DMS53 treated with DMSO at 0.1 percent for 48 hours (cell line): ENCODE results near the gene SIX3.
A peak's percentile ranks its signal among the peaks of the same experiment; 100 is the strongest.

Experiments
- DNase-seq: peaks from one replicate; lab custom pipeline; 2025; ENCODE audit not compliant: unreplicated experiment; lab: John Stamatoyannopoulos, UW

SIX3 gene

DNA sequence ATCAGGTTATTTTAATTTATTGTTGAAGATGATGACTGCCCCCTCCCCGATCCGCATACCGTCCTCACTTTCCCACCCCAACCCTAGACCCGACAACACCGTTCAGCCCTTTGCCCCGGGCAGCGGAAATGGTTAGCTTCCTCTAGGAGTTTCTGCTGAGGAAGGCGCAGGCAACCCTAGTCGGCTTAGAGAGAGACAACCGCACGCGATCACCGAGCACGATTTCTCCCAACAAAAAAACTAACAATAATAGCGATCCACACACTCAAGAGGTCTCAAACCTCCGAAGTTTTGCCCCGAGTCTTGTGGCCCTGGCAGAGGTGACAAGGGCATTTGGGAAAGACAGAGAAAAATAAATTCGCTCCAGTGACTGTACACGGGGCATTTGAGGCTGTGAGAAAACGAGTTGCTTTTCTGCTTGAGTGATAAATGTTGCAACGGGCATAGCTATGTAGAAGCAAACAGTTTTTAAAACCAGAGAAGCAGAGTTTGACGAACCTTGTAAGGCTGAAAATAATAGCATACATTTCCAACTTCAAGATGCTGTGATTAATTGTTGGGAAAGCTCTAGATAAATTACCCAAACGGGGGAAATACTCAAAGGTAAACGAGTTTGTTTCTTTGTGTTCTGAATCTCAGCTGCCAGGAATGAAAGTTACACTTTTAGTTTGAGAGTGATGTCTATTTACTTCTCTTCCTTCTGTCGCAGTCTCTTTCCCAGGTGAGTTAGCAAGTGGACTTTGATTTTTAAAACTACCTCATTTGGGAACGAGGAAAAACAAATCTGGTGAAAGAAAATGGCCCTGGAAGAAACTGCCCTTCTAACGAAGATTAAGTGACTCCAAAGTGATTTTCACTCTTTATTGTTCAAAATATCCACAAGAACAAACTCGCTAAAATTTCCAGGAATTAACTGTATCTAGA, 11.0 kb upstream of the SIX3 start:
- DNase-seq = no peak

DNA sequence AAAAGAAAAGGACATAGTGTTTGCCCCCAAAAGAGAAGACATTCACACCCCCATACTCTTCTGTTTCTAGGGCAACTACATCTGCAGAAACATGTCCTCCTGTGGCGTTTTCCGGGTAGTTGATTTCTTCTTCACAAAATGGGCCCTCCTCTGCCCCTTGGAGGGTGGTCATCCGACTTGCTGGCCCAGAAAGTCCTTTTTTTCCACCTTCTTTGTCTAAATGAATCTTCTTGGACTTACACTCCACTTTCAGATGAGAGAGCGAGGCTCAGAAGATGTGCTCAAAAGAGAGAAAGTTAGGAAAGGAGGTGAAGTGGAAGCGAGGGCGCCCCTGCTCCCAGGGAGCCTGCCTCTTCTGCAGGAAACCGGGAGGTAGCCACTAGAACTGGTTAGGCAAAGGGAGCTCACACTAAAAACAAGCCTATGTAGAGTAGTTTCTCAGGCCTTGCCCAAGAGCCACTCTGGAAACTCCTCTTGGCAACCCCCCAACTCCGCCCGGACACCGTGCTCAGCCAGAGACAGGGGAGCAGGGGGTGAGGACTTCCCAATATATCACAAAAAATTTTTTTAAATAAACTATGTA, 10.2 kb upstream of the SIX3 start:
- DNase-seq = no peak

DNA sequence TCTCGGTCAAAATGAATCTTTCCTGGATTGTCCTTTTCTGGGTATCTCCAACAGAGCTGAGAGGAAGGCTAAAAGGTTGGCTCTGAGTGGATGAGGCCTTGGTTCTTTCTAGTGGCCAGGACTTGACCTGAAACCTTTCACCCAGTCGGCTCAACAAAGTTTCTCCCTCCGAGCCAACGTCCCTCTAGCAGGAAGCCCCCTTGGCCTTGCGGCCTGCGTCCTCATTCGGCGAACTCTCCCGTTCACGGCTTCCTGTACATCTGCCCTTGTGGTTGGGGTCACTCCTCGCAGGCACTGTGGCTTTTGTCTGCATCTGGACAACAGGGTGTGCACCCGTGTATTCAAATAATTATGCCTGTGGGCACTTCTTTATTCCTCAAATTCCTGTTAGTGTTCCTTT, 9.4 kb upstream of the SIX3 start:
- DNase-seq = no peak

DNA sequence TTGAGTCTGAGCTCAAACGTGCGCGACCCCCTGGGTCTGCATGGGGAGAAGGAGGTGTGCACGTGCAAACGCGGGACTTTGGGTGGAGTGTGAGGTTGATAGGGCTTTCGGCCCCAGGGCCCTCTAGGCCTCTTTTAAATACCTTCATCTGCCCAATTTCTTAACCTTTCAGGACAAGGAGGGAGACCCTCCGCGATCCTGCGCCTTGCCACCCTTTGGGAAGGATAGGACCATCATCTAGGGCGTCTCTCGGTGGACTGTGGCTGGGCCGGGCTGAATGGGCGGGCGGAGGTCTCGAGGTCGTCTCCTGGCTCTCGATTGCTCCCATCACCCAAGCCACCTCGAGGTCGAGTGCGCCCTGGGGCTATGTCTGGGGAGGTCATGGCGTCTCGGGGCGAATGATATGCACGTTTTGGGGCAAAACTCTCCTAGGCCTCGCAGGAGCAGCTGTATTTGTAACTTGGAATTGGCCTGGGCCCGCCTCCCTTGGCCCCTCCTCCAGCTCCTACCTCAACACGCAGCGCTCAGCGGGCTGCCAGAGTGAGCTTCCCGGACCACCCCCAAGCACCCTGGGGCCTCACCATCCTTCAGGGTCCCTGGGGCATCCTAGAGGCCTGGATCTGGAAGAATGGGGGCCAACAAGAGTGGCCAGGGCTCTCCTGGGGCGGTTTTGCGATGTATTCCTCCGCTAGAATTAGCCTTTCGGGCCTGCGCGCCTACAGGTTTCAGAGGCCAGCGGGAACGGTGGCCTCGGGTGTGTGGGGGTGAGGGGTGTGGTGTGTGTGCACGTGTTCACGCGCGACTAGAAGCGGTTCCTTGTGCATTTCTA, 8.7 kb upstream of the SIX3 start:
- DNase-seq = no peak

DNA sequence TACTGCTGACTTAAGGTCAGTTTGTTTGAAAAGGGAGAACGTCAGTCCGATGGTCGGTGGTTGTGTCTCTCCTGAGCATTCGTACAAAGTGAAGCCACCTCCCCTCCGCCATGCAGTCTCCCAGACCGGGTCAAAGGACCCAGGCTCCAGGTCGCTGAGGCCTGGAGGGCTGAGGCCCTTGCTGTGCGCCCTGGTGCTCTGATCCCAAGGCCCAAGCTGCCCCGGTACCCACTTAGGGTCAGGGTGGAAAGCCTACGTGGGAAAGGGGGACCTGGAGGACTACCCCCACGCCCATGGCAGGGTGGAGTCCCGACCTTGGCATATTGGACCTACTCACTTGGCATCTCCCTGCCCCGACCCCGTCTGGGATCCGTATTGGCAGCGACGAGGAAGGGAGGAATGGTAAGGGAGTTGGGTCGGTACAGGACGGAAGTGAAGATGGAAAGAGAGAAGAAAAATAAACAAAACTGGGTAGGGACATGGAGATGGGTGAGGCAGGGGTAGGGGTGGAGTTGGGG, 8.0 kb upstream of the SIX3 start:
- no peak for DNase-seq

DNA sequence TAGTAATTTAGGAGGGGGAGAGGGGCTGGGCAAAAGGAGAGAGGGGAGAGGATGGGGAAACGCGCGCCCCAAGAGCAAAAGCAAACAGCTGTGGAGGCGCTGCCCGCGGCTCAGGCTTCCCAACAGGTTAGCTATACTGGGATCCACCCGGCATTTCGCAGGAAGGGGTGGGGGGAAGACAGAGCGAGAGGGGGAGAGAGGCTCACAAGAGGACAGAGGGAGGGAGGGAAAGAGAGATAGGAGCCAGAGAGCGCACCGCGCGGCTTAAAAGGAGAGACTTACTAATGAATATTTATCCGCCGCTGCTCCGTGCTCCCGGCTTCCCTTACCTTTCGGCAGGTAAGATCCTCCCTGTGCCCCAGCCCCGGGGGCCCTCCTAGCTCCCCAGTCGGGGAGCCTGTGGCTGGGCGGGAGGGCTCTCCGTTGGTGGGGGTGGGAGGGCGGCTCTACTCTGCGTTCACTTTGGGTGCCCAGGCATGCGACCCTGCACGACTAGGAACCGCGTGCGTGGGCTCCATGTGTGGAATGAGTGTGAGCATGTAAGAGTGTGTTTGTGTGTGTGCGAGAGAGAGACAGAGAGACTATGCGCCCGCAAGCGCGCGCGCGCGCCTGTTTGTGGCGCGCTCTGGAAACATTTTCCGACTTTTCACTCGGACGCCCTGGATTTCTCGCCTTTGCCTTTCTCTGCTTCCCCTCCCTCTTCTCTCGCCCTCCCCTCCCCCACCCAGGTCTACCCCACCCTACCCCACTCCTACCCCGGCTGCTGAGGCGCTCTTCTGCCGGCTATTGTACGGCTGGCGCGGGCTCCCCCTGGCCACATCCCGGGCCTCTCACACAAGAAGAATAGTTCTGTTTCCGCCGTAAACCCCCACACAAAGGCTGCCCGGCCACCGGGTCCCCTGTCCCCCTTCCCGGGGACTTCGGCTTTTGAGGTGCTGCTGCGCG, 7.2 kb upstream of the SIX3 start:
- DNase-seq = no peak

DNA sequence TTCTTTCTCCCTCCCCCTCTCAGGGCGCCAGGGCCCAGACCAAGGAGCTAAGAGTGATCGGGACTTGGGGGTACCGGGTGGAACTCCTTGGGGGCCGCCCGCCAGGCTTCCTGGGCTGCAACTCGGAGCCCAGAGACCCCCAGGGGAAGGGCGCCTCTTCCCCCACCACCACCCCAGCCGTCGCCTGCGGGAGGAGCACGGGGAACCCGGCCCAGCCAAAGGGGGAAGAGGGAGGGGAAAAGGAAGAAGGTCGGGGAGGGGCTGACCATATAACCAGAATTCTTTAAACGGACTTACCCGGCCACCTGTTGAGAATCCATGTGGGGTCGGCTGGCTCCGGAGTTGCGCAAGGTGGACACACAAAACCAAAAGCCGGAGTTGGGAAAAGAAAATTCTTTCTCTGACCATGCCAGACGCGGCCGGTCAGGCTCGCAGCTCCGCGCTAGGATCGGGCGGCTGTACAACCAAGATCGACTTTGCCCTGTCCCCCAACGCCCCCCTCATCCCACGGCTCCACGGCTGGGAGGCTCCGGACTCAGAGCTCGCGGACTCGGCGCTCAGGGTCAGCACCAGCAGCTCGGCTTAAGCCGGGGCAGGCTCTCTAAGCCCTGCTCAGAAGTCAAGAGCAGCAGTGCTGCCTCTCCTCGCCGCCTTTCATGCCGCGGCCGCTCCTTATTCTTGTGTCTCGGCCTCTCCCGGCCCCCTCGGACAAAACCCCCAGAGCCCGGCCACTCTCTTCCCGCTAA, 6.3 kb upstream of the SIX3 start:
- peak; percentile 17 for DNase-seq

DNA sequence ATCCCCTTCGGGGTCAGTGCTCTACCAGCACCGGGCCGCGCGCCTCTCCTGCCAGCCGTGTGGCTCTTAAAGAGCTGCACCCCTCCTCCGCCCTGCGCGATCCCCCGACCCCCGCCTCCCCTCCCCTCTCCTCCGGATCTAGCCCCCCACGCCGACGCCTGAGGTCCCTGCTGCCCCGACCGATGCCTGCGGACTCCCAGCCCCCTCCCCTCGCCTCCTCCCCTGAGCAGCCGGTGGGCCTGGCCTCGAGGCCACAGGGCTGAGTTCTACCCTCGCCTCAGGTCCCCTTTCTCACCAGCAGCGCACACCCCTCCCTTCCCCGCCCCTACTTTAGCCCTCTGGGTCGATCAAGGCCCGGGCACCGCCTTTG, 5.8 kb upstream of the SIX3 start:
- no peak for DNase-seq

DNA sequence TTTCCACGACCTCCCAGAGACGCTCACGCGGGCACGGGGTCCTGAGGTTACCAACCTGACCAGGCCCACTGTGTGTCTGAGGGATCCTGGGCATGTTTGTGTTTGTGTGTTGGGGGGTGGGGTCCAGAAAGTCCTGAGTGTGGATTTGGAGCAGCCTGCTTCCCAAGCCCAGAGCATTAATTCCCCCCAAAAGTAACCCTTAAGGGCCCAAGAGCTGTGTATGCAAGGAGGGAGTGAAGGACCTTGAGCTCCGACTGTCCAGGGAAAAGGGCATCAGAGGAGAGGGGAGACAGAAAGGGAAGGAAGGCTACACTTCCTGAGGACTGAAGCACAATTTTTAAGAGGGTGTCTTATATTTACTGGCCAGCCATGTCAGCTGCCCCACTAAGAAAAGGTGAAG, 5.2 kb upstream of the SIX3 start:
- DNase-seq = no peak

DNA sequence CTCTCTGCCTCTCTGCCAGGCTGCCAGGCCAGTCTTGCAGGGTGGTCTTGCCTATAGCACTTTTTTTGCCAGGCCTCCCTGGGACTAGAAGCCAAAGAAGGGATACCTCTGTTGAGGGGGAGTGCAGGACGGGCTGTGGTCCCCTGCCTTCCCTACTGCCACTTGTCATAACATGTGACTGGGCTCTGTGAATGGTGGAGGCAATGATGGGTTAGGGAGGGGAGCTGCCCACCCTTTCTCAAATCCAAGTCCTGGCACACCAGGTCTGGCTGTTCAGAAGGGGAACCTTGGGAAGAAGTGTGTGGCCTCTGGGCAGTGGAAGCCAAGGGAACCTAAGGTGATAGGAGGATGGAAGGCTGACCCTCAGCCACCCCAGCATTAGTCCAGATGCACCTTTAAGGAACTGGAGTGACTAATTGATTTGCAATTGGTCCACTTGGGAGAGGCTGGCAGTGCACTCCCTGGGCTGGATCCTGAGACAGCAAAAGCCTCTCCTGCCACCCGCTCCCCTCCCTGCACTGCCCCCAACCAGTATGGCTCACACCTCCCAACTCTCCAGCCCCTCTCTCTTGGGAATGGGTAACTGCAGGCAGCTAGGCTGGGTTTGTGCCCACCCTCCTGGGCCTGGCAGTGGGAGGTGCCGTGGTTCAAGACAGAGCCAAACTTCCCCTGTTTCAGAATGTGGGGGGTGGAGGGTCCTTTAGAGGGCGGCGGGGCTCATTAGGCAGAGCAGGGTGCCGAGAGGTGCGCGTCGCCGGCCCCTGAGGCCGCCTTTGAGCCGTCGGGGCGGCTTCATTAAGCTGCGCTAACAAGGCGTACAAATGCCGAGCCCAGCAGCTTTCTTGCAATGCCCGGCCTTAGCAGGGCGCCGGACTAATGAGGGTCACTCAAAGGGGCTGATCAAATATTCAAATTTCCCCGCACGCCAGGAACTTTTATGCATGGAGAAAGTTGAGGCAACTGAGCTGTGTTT, 4.5 kb upstream of the SIX3 start:
- DNase-seq = no peak

DNA sequence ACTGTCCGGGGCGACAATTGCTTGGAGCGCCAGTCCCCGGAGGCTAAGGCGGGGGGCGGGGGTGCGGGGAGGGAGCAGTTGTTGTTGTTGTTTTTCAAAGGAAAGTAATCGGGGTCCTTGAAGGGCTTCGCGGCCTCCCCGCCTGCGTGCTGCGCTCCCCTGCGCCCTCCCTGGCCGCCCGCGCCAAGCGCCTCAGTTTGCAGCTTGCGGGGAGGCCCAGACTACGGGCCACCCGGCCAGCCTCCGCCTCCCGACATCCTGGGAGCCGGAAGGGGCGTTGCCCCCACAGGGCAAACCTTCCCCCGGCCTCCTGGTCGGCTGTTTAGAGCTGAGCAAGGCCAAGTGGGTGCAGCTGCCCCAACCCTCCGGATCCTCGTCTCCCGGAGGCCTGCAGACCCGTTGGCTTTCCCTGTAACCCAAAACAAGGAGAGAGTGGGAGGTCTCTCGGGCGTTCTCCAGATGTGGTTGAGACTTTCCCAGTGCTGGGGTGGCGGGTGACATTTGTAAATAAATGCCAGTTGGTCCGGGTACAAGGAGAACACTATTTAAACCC, 3.7 kb upstream of the SIX3 start:
- peak; percentile 60 for DNase-seq

DNA sequence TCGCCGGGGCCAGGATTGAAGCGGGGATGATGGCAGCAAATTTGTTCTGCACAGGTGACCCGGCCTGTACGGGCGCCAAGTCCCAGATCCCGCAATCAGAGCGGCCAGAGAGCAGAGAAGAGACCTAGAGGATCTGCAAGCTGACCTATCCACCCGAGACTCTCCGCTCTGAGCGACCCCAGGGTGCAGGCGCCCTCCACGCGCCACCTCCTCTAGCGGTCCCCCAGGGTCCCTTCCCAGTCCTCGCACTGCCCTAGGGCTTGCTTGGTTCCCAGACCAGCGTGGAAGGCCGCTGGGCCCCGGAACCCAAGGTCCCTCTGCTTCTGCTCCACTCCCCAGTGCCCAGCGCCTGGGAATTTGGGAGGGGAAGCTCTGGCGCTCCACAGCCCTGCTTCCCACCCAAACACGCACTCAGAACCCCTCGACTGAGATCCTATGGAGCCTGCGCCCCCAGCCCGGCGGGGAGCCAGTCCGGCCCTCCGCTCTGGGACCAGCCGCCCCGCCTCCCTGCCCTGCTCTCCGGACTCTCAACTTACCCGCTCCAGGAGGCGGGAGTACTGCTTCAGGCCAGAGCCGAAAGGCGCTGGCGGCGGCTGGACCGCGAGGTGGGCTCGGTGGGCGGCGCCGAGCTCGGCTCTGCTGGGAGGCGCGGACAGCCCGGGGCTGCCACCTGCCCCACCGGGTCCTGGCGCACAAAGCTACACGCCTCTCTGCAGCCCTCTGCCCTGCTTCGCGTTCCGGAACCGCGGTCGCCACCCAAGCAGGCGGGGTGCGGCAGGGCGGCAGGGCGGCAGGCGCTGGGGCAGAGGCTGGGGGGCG, 3.0 kb upstream of the SIX3 start:
- peak; percentile 47 for DNase-seq

DNA sequence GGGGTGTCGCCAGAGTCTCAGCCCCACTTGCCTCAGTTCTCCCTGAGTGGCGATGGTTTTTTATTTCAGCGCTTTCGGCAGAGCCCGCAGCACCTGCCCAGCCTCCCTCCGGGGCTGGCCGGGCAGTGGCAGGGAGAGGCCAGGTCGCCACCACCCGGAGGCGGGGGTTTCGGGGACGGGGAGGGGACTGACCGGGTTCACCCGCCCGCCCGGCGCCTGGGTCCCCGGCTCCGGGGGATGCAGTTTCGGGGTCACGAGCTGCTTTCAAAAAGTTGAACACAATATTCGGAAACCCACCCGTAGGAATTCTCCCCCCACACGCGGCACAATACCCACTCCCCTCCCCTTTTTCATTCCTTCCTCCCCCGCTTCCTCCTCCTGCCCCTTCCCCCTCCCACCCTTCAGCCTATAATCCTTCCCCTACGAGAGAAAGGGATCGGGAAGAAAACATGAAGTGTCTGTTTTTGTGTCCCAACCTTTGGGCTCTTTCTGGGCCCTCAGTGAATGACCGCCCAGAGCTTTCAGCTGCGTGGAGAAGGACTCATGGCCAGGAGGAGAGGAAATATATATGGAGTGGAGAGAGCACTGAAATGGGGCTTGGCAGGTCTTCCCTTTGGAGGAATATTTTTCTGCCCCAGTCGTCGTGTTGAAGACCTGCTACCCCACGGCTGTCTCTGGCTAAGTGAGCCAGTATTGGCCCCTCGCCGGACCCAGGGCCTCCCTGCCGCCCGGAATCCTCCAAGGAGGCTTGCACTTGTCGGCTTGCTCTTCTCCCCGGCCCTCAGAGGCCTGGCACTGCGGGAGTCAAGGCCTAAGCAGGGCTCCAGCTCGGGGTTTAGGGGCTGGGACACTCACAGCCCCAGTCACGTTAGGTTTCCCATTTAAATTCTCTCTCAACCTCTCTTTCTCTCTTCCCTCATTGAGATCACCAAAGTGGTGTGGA, 2.1 kb upstream of the SIX3 start:
- no peak for DNase-seq

DNA sequence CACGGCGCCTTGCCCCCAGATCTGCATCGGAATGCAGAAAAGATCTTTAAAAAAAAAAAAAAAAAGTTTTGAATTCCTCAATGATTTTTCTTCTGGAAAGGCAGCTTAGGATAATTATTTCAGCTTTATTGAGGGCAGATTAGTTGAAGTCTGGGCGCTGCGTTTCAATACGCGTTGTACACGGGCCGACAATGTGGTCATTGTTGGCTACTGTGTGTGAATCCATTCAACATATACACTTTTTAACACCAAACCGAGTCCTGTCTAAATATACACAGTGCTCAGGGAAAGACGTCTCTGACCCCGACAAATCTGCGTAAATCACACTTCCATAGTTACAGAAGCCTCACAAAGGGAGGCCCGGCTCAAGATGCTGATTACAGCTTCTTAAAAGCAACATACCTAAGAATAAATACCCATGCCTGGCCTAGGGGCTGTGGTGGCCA, 1.4 kb upstream of the SIX3 start:
- DNase-seq = no peak

DNA sequence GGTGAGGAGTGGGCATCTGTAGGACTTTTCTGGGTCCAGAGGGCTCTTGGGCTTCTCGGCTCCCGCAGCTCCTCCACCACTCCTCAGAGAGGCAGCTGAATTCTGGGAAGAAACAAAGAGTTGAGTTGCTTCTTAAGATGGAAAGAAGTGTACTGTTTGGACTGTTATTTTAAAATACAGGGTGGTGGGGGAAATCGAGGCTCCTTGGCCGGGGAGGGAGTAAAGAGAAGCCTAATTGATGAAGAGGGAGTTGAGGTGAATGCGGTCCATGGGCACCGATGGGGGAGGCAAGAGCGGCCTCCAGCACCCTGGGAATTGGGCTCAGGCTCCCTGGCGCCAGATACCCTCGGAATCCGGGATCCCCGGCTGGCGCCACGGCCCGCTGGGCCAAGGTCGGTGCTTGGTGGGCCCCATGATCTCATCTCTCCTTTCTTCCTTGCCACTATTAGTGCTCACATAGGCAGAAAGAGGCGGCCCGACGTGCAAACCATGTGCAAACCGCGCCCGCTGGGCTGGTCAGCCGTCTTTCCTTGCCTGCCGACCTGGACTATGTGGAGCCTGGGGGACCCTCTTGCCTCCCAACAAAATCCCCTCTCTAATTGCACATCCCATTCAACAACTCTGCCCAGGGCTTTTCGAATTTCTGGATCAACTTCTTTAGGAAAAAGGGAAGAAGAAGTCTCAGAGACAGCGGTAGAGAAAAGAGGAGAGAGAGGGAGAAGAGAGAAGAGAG, 604 bp upstream of the SIX3 start:
- no peak for DNase-seq
